ENCODE data around the gene TRIP12.
"Not testable (repeated sequence)": the region's sequence is repeated elsewhere in the genome, so short reads cannot be mapped to it uniquely, and the experiment has no call there.

TRIP12 gene

DNA sequence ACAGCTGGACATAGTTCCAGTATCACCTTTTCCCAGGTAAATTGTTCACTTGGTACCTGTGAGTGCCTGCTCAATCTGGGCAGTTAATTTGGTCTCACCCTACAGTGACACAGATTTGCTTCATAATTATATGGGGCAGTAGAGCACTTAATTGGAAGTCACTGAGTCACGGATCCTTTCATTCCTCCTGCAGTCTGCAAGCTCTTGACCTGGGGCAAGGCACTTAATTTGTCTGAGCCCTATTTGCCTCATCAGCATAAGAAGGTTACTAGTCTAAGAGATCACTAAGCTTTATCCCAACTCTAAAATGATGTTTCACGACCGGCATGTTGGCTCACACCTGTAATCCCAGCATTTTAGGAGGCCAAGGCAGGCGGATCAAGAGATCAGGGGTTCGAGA, 9.4 kb upstream of the TRIP12 start:
- DNase-seq (ENCODE audit: low read depth, low spot score), result no peak
- H3K9ac ChIP-seq (ENCODE audit: insufficient read length, low read depth), result no peak overlapping the region
- no peaks in the 10 kb centered on the region for H3K27me3 ChIP-seq (ENCODE audit: insufficient read depth, insufficient read length)
- H3K9me3 ChIP-seq (ENCODE audit: insufficient read depth, low read length), result no peaks in the 10 kb centered on the region
- no peak for TF ChIP-seq SUZ12 (IDR thresholded peaks at IDR 0.05; ENCODE audit: extremely low read depth, insufficient read depth, insufficient read length)
- TF ChIP-seq ZNF274 (IDR thresholded peaks at IDR 0.05; ENCODE audit: low read depth, low read length), result no peak
- TF ChIP-seq YY1 (IDR thresholded peaks at IDR 0.05; ENCODE audit: insufficient read depth, insufficient read length), result no peak
- peaks cover 5% of the 10 kb centered on the region for H3K4me1 ChIP-seq (ENCODE audit: insufficient read depth, insufficient read length)
- H3K4me3 ChIP-seq (ENCODE audit: insufficient read length, low read depth), result no peak overlapping the region
- H3K36me3 ChIP-seq (ENCODE audit: insufficient read depth, insufficient read length, low read length), result peaks cover 18% of the 10 kb centered on the region

GRCh38 chr2:229930656-229931055, 8.8 kb upstream of the TRIP12 start:
- Histone ChIP-seq H3K36me3 (ENCODE audit: insufficient read depth, insufficient read length, low read length) (peaks cover 16% of the 10 kb centered on the region), H3K4me1 (ENCODE audit: insufficient read depth, insufficient read length) (peaks cover 5% of the 10 kb centered on the region), H3K4me3 (ENCODE audit: insufficient read length, low read depth) (no peak overlapping the region), H3K27me3 (ENCODE audit: insufficient read depth, insufficient read length) (no peaks in the 10 kb centered on the region), H3K9me3 (ENCODE audit: insufficient read depth, low read length) (no peaks in the 10 kb centered on the region), H3K9ac (ENCODE audit: insufficient read length, low read depth) (no peak overlapping the region)
- TF ChIP-seq YY1 (IDR thresholded peaks at IDR 0.05; ENCODE audit: insufficient read depth, insufficient read length) (no peak), SUZ12 (IDR thresholded peaks at IDR 0.05; ENCODE audit: extremely low read depth, insufficient read depth, insufficient read length) (no peak), ZNF274 (IDR thresholded peaks at IDR 0.05; ENCODE audit: low read depth, low read length) (no peak)
- DNase-seq (ENCODE audit: low read depth, low spot score), result no peak

- Histone ChIP-seq H3K36me3 (ENCODE audit: insufficient read depth, insufficient read length, low read length) (no peaks in the 10 kb centered on the region), H3K4me3 (ENCODE audit: insufficient read length, low read depth) (no peak overlapping the region), H3K27me3 (ENCODE audit: insufficient read depth, insufficient read length) (no peaks in the 10 kb centered on the region), H3K9ac (ENCODE audit: insufficient read length, low read depth) (no peak overlapping the region), H3K9me3 (ENCODE audit: insufficient read depth, low read length) (no peaks in the 10 kb centered on the region), H3K4me1 (ENCODE audit: insufficient read depth, insufficient read length) (peaks cover 5% of the 10 kb centered on the region)
- TF ChIP-seq YY1 (IDR thresholded peaks at IDR 0.05; ENCODE audit: insufficient read depth, insufficient read length), result no peak
- no peak for TF ChIP-seq ZNF274 (IDR thresholded peaks at IDR 0.05; ENCODE audit: low read depth, low read length)
- TF ChIP-seq SUZ12 (IDR thresholded peaks at IDR 0.05; ENCODE audit: extremely low read depth, insufficient read depth, insufficient read length), result no peak
- DNase-seq (ENCODE audit: low read depth, low spot score), result no peak
Observed at GRCh38 chr2:229927817-229928321, 6.1 kb upstream of the TRIP12 start.

GRCh38 chr2:229925201-229925600, 3.4 kb upstream of the TRIP12 start:
- Histone ChIP-seq H3K4me1 (ENCODE audit: insufficient read depth, insufficient read length) (no peaks in the 10 kb centered on the region), H3K27me3 (ENCODE audit: insufficient read depth, insufficient read length) (no peaks in the 10 kb centered on the region), H3K36me3 (ENCODE audit: insufficient read depth, insufficient read length, low read length) (no peaks in the 10 kb centered on the region), H3K9me3 (ENCODE audit: insufficient read depth, low read length) (no peaks in the 10 kb centered on the region), H3K9ac (ENCODE audit: insufficient read length, low read depth) (no peak overlapping the region), H3K4me3 (ENCODE audit: insufficient read length, low read depth) (no peak overlapping the region)
- TF ChIP-seq YY1 (IDR thresholded peaks at IDR 0.05; ENCODE audit: insufficient read depth, insufficient read length), result no peak
- TF ChIP-seq SUZ12 (IDR thresholded peaks at IDR 0.05; ENCODE audit: extremely low read depth, insufficient read depth, insufficient read length), result no peak
- TF ChIP-seq ZNF274 (IDR thresholded peaks at IDR 0.05; ENCODE audit: low read depth, low read length), result no peak
- DNase-seq (ENCODE audit: low read depth, low spot score), result no peak

- not testable (repeated sequence) for DNase-seq (ENCODE audit: low read depth, low spot score); H3K27me3 ChIP-seq (ENCODE audit: insufficient read depth, insufficient read length); H3K36me3 ChIP-seq (ENCODE audit: insufficient read depth, insufficient read length, low read length); H3K9ac ChIP-seq (ENCODE audit: insufficient read length, low read depth); H3K9me3 ChIP-seq (ENCODE audit: insufficient read depth, low read length); H3K4me3 ChIP-seq (ENCODE audit: insufficient read length, low read depth); H3K4me1 ChIP-seq (ENCODE audit: insufficient read depth, insufficient read length)
Observed at GRCh38 chr2:229924541-229924940, 2.7 kb upstream of the TRIP12 start.

DNA sequence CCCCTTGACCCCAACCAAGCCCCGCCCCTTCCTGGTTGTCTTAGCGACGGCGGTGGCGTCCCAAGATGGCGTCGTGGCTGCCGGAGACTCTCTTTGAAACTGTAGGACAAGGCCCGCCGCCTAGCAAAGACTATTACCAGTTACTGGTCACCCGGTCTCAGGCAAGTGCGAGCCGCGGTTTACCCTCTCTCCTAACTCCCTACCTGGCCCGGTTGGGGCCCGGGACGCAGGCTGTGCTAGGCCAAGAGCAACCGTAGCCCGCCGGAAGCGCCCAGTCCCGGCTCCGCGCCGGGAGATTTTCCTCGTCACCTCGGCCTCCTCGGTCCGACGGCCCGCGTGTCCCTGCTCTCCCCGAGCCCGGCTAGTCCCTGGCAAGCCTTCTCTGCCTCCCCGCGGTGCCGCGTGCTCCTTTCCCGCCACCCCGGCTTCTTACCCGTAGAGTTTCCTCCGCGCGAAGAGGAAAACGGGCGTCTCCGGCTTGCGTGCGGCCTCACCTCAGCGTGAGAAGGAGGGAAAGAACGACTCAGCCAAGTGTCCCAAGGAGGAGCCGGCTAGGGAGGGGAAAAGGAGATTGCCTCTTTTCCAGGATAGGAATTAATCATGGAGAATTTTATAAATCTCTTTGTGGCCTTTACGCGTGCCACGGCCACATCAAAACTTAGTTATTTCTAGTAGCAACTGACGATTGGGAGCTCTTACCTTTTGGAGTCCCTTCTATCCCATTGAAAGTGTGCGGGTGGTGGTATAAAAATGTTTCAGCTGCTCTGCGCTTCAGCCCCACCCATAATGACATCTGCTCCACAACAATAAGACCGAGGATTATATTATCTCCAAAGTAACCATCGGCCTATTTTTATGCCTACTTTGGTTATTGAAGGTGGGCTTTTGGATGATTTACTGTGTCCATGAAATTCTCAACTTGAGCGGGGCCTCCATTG, 909 bp upstream of the TRIP12 start, which contains the start of gene FBXO36:
FBXO36 (plus strand) TSS at position 55 of the 938 bp plus-strand sequence; CDS start at position 66, 11 bp downstream.
- Histone ChIP-seq H3K9me3 (ENCODE audit: insufficient read depth, low read length) (no peaks in the 10 kb centered on the region), H3K27me3 (ENCODE audit: insufficient read depth, insufficient read length) (no peaks in the 10 kb centered on the region), H3K4me3 (ENCODE audit: insufficient read length, low read depth) (peak within 1 kb of the TSS; percentile 87), H3K4me1 (ENCODE audit: insufficient read depth, insufficient read length) (no peaks in the 10 kb centered on the region), H3K36me3 (ENCODE audit: insufficient read depth, insufficient read length, low read length) (peaks cover 17% of the 10 kb centered on the region), H3K9ac (ENCODE audit: insufficient read length, low read depth) (peak within 1 kb of the TSS; percentile 94)
- DNase-seq (ENCODE audit: low read depth, low spot score), result peak; percentile 80
- TF ChIP-seq YY1 (IDR thresholded peaks at IDR 0.05; ENCODE audit: insufficient read depth, insufficient read length) (peak; percentile 79), ZNF274 (IDR thresholded peaks at IDR 0.05; ENCODE audit: low read depth, low read length) (no peak)

DNA sequence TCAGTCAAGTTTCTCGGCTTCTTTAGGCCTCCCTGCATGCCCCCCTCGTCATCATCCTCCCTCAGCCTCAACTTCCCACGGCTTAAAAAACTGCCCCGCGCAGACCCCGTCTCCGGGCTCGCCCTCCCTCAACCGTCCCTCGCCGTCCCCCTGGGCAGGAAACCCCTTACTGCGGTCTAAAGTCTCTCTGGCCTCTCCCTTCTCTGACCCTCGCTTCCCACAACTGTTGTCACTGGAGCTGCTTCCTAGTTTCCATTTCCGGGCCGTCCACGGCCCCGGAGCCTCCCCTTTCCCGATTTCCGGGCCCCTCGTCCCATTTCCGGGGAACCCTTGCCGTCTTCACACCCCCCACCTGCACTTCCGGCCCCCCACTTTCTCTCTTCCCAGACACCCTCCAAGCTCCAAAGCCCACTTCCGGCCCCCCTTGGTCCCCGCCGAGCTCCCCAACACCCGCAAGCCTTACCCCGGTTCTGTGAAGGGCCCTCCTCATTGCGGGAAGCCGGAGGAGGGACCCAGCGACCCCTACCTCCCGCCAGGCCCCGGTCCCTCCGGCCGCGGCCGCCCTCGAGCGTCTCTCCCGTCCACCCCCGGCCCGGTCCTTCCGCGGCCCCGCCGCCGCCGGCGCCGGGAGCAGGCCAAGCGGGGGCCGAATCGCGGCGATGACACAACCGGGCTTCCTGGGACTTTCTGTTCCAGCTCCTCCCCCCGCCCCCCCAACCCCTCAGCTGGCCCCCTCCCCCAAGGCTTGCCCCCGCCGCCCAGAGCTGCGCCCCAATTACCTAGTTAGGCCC, 513 bp downstream of the TRIP12 start:
- H3K36me3 ChIP-seq (ENCODE audit: insufficient read depth, insufficient read length, low read length), result peaks cover 25% of the 10 kb centered on the region
- H3K9ac ChIP-seq (ENCODE audit: insufficient read length, low read depth), result peak overlapping the region; percentile 94
- no peaks in the 10 kb centered on the region for H3K9me3 ChIP-seq (ENCODE audit: insufficient read depth, low read length)
- H3K27me3 ChIP-seq (ENCODE audit: insufficient read depth, insufficient read length), result no peaks in the 10 kb centered on the region
- peak overlapping the region; percentile 87 for H3K4me3 ChIP-seq (ENCODE audit: insufficient read length, low read depth)
- TF ChIP-seq ZNF274 (IDR thresholded peaks at IDR 0.05; ENCODE audit: low read depth, low read length) (no peak), YY1 (IDR thresholded peaks at IDR 0.05; ENCODE audit: insufficient read depth, insufficient read length) (no peak), SUZ12 (IDR thresholded peaks at IDR 0.05; ENCODE audit: extremely low read depth, insufficient read depth, insufficient read length) (no peak)
- H3K4me1 ChIP-seq (ENCODE audit: insufficient read depth, insufficient read length), result no peaks in the 10 kb centered on the region
- no peak for DNase-seq (ENCODE audit: low read depth, low spot score)
